ENCODE data around the gene ZNF607.
"Not testable (repeated sequence)": the region's sequence is repeated elsewhere in the genome, so short reads cannot be mapped to it uniquely, and the experiment has no call there.

The ZNF607 gene

GRCh38 chr19:37691881-37692504, 27.6 kb downstream of the ZNF607 start:
- DNase-seq (ENCODE audit: extremely low spot score): peak; percentile 62
- no peak for TF ChIP-seq CTCF (IDR thresholded peaks at IDR 0.05; ENCODE audit: control extremely low read depth, extremely low read depth, low read depth, missing control alignments)
- ChIA-PET CTCF (no interaction called here), POLR2A (no interaction called here)

DNA sequence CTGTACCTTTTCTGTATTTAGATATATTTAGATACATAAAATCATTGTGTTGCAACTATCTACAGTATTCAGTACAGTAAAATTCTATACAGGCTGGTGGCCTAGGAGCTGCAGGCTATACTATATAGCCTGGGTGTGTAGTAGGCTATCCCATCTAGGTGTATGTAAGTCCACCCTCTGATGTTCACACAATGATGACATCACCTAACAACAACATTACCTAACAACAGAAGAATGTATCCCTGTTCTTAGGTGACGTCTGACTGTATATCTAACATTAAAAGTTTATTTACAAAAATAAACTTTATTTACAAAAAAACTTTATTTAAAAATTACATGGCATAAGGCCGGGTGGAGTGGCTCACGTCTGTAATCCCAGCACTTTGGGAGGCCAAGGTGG, 36.0 kb downstream of the ZNF607 start:
- ChIA-PET POLR2A (no interaction called here), CTCF (no interaction called here)
- no peak for TF ChIP-seq CTCF (IDR thresholded peaks at IDR 0.05; ENCODE audit: control extremely low read depth, extremely low read depth, low read depth, missing control alignments)

DNA sequence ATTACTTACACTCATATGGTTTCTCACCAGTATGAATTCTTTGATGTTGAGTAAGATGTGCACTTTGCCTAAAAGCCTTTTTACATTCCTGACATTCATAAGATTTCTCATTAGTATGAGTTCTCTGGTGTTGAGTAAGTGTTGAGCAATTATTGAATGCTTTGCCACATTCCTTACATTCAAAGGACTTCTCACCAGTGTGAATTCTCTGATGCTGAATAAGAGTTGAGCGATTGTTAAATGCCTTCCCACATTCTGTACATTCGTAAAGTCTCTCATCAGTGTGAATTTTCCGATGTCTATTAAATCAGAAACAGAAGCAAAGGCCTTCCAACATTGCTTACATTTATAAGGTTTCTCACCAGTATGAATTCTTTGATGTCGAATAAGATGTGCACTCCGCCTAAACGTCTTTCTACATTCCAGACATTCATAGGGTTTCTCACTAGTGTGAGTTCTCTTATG, 50.1 kb downstream of the ZNF607 start:
- POLR2A ChIA-PET: interaction anchor here (0.6 kb wide), 1 partner anchor 19 kb away, joined by 4 read pairs; no protein-coding TSS in a partner anchor
- DNase-seq (ENCODE audit: extremely low spot score): no peak
- CTCF ChIA-PET: no interaction called here
- TF ChIP-seq CTCF (IDR thresholded peaks at IDR 0.05; ENCODE audit: control extremely low read depth, extremely low read depth, low read depth, missing control alignments): no peak

More for the DNA sequence above, 36.0 kb downstream of the ZNF607 start:
- DNase-seq (ENCODE audit: extremely low spot score): no peak

- DNase-seq (ENCODE audit: extremely low spot score); POLR2A ChIA-PET: not testable (repeated sequence)
- CTCF ChIA-PET: interaction anchor here (0.8 kb wide), 1 partner anchor 1067 kb away, joined by 3 read pairs; no protein-coding TSS in a partner anchor
These were observed 62.4 kb downstream of the ZNF607 start for GRCh38 chr19:37657157-37657556.

GRCh38 chr19:37655689-37656371, 63.7 kb downstream of the ZNF607 start:
- ChIA-PET POLR2A (no interaction called here), CTCF (no interaction called here)
- TF ChIP-seq CTCF (IDR thresholded peaks at IDR 0.05; ENCODE audit: control extremely low read depth, extremely low read depth, low read depth, missing control alignments): no peak
- peak; percentile 87 for DNase-seq (ENCODE audit: extremely low spot score)

DNA sequence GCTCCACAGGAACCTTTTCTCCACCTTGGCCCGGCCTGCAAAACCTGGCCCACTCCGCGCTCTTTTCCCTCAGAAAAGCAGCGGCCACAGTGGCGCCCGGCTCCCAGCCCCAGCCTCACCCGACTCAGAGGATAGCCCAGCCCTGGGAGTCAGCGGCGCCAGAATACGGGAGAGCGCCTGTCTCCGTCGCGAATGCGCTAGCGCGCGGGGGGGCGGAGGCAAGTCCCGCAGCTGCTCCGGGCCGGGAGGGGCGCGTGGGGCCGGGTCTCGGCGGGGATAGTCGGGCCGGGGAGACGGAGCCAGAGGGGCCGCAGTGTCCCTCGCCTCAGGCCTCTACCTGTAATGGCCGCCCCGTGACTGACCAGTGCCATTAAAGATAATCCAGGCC, 64.3 kb downstream of the ZNF607 start, which contains the start of gene ZFP30:
Gene ZFP30 (minus strand): TSS at position 165 of the 388 bp plus-strand sequence. CDS start 7,643 bp downstream, outside the sequence.
- ChIA-PET POLR2A (no interaction called here), CTCF (no interaction called here)
- peak; percentile 82 for DNase-seq (ENCODE audit: extremely low spot score)

More for the DNA sequence above, 64.3 kb downstream of the ZNF607 start, which contains the start of gene ZFP30:
- no peak for TF ChIP-seq CTCF (IDR thresholded peaks at IDR 0.05; ENCODE audit: control extremely low read depth, extremely low read depth, low read depth, missing control alignments)
